Activated CD8-positive, alpha-beta memory T cell treated with anti-CD3 and anti-CD28 coated beads, Interleukin-2, amount 50 U/mL, for 48 hours (primary cell): ENCODE data around the gene ELMOD1.

Source experiments
- DNase-seq: peaks from one replicate; pipeline ENCODE4 v3.0.0-alpha.2; 2020

Gene ELMOD1

DNA sequence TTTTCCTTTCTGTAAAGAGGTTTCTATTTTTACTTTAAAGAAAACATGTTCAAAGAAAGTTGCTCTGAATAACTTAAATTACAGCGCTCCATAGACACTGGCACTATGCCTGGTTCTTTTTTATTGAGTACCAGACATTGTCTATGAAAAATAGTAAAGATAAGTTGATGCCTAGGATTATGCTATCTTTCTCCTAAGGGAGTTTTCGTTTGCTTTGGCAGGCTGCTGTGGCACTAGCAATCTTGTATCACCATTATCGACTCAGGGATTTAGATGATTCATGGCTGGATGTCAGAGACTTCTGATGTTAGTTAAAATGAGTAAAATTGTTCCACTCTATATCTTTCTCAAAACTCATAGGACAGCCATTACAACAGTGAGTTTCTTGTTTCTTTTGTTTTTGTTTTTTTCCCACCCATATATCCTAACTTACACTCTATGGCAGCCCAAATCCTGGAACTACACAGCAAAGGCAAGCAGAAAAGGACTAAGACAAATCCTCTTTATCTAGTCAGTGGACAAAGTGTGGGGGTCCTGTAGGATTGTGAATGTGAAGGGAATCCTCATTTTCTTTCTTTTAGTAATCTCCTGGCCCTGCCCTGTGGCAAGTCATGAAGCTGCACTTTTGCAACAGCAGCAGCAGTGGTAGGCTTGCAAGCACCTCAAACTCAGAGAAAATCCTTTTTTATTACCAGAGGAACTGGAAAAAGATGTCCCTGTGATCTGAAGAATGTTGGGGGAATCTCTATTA is 100.2 kb downstream of the ELMOD1 start:
- no peak for DNase-seq

DNA sequence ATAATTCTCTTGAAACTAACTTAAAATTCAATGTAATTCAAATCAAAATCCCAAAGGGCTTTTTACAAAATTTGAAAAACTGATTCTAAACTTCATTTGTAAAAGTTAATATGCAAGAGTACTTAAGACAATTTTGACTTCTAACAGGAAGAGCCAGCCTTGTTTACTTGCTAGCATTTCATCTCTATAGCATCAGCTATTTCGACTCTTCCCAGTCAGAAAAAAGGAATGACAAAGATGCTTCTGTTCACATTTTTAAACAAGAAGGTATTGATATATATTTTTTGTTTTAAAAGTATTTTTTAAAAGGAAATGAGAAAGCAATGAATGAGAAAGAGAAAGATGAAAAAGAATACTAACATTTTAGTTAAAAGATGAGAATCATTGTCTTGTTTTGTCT is 104.5 kb downstream of the ELMOD1 start:
- no peak for DNase-seq

DNA sequence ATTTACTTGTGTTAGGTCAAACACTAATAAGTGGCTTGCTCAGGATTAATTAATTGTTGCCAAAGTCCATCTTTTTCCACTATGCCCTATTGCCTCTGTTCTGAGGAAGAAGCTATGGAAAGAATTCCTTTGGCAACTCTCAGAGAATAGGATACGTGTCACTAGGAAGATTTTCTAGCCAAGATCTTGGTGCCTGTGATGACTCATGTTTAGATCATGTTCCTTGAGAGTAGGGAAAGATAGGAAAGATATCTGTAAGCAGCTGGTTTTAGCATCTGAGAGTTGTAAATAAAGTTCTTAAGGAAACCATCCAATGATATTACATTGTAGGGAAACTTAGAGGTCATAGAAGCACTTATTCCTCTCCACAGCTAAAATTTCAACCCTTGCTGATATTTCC is 105.2 kb downstream of the ELMOD1 start:
- DNase-seq = no peak

DNA sequence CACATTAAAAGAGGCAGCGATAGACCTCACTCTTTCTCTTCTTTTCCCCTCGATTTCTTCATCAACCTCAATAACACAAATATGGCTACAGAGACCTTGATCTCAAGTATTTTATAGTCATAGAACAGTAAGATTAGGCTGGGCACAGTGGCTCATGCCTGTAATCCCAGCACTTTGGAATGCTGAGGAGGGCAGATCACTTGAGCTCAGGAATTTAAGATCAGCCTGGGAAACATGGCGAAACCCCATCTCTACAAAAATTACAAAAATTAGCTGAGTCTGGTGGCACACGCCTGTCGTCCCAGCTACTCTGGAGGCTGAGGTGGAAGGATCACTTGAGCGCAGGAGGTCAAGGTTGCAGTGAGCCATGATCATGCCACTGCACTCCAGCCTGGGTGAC is 106.3 kb downstream of the ELMOD1 start:
- DNase-seq = no peak

DNA sequence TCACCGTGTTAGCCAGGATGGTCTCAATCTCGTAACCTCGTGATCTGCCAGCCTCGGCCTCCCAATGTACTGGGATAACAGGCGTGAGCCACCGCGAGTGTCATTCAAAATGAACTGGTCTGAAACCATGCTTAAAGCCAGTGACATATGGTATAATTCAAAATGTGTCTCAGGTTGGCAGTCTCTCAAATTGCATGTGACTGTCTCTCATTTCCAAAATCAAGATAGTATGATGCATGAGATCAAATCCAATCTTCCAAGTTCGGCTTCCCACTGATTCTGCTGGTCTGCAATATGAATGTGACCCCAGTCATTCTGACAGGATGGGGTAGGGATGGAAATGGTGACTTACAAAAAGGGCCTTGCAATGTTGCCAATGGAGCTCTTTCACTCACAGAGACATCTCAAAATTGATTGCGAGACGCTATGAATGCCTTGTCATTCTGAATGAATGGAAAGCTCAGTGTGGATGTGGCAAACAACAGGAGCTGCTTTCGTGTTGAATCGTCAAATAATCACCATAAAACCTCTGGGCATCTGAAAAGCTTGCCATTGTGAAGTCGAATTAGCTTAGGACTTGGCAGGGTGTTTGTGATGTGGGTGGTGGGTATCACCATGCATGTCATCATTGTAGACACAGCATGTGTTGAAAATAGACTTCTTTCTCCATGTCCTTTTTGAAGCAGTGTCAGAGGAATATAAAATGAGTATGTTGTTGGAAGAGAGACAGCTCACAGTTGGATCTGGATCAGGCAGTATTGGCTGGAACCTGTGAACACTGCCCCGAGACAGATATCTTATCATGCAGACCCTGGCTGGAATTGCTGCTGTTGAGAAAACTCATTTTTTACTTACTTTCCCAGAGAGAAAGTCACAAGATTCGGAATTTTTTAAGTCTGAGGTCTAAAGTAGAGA is 108.7 kb downstream of the ELMOD1 start:
- no peak for DNase-seq

DNA sequence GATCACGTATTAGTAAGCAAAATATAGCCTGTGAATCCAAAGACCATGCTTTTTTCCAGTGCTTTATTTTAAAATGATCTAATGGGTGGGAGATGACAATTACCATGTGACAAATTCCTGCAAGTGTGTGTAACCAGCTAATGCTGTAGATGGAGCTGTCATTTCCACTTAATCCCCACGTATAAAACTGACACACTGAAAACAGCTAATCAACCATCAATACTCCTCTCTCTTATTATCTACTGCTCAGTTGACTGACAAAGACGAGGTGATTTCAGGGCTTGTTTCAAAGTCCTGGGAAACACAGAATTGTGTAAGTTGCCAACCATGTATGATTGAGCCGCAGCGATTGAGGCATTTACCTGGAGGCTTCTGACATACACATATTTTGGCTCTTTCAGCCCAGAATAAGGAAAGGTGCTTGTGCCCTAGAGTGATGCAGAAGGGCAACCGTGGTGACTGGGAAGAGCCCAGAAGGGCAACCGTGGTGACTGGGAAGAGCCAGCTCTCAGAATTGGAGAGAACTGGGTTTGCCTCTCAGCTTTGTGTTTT is 111.2 kb downstream of the ELMOD1 start:
- no peak for DNase-seq

DNA sequence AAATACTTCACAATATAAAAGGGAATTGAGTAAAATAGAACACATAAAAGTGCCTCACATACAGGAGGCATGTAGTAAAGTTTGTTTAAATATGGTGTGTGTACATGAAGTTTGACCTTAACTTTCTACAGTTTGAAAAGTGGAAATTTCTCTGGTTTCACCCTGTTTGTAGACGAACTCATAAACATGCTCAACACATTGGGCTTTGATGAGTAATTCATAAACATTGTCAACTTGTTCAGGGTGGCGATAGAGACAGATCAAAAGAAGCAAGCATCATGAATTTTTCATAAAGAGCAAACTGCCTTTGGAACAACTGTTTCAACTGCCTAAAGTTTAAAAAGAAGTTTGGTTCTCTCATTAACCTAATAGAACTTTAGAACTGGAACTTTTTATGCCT is 111.8 kb downstream of the ELMOD1 start:
- DNase-seq = no peak

DNA sequence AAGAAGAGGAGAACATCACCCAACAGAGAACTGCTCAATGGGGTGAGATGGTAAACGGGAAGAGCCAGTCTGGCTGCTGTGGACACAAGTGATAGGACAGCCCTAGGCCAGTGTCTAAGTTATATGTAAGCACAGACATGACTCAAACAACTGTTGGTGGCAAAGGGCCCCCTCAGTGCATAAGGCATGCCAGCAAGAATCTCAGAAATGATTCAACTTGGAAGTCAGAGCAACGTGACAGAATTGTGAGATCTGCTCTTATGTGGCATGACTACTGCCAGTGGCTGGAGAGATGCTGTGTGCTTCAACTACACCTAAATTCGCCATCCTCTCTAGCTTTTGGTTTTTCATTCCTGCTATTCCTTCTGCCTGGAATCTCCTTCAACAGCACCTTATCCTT is 113.5 kb downstream of the ELMOD1 start:
- DNase-seq = no peak

DNA sequence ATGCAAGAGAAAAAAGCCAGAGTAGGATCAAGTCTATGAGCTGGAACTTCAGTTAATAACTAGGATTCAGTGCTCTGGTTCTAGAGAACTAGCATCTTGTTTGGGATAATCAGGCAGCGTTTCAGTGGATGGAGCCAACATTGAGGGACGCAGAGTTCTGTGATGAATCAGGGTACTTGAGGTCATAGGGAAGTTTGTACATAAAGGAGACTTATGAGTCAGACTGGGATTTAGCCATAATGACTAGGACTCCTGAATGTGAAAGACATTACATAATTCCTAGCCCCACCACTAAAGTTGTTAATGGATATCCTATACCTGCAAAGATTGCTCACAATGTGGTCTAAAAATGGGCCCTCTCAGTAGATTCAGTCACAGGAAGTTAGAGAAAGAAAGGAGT is 114.1 kb downstream of the ELMOD1 start:
- DNase-seq = no peak

DNA sequence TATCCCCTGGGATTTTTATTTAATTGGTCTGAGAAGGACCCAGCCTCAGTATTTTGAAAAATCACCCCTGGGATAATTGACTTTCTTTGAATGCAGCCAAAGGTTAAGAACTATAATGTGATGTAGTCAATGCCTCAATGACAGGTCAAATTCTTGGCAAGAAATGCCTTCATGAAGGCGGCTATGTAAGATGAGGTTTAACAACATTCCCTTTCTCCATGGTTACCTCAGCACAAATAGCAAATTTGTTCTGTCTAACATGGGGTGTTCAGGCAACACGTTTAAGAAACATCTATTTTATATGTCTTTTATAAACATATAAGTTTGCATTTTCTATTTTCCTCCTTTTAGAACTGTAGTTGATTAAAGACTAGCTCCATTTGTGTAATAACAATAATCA is 115.6 kb downstream of the ELMOD1 start:
- DNase-seq = no peak

DNA sequence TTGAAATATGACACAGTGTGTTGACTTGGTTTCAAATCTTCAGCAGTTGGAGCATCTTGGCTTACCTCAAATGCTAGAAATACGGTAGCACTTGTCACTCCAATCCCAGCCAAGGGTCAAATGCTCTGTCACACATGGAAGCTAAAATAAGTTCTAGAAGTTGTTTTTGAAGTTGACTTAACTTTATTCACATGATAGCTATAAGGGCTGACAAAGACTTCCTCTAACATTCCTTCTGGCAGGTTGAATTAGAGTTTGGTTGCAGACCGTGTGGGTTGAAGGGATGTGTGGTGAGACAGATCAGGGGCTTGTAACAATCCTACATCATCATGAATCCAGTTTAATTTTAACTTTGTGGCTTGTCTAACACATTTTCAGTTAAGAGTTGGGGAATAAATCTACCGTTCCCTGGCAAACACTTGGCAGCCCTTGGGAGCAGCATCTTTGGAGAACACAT is 116.3 kb downstream of the ELMOD1 start:
- no peak for DNase-seq

DNA sequence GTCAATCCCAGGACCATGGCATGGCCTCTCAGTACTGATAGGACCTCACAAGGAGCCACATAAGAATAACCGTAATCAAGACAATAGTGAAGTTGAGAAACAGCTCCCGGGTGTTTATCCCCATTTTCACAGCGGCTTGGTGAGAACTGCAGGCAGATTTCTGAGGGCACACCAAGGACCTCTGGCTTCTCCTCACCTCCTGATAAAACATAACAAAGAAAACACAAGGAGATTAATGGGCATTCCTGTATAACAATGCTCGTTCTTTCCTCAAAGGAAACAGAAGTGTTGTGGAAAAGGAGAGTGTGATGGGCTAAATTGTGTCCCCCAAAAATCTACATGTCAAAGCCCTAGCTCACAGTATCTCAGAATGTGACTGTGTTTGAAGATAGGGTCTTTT is 116.9 kb downstream of the ELMOD1 start:
- DNase-seq = no peak

DNA sequence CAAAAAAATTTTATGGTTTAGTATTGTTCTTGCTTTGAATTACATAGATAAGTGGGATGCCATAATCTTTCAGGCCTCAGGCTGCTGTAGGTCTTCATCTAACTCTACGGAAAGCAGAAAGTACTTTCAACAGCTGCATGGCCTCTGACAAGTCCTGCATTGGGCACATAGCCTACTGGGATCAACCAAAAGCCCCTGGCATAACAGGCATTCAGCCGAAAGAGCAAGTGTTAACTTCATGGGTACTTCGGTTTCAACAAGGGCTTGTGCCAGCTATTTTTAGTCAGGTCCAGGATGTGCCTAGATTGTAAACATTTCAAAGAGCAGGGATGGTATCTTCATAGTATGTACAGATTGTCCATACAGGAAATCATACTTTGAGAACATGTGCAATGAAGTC is 117.8 kb downstream of the ELMOD1 start:
- no peak for DNase-seq

DNA sequence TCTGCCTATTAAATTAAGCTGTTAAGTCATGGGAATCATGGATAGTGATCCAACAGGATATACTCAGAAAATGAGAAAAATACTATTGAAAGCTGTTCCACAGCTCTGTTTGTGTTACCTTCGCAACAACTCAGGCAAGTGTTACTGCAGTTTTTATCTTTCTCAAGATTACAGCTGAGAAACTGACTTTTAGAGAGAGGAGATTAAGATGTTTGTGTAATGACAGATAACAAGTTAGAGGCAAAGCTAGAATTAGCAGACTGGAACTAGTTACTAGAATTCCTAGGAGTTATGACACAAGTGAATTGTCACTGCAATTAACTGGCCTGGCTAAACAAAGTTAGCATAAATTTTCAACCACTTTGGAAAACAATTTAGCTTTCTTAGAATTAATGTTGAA is 119.4 kb downstream of the ELMOD1 start:
- DNase-seq = no peak

DNA sequence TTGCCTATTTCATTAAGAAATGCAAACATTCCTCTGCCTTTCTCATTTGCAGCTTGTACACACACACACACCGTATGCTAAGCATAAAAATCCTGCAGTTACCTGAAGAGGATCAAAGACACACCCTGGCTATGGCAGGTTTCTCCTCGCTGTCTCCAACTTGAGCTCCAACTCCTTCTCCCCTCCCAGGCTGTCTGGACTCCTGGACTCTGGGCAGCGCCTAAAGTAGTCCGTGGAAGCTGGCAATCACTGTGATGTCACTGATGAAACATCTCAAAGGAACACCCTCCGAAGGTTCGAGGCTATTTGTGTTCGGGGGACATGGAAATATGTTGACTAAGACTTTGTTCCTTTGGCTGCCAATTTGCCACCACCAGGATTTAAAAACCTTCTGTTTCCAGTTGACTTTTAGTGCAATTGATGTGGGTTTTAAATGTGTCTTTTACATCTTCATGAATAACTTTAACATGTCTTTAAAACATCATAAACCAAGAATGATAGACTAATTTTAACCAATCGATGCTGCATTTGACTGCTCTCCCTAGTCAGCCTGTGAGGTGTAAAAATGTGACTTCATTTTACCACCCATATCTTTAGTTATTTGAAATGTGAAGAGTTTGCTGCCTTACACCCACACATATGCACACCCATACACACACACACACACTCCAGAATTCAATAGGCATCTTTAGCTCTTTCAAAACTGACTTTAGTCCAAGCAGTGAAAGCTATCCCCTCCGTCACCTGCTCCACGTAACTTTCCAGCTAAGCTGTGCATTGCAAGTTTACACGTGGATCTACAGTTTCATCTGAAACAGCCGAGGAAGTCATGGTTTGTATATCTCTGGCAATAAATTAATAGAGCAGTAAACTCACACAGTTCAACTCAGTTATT is 121.2 kb downstream of the ELMOD1 start, which contains the start of gene SLN:
TSS of gene SLN (minus strand) at position 196 of the 895 bp plus-strand sequence.
- DNase-seq = no peak

DNA sequence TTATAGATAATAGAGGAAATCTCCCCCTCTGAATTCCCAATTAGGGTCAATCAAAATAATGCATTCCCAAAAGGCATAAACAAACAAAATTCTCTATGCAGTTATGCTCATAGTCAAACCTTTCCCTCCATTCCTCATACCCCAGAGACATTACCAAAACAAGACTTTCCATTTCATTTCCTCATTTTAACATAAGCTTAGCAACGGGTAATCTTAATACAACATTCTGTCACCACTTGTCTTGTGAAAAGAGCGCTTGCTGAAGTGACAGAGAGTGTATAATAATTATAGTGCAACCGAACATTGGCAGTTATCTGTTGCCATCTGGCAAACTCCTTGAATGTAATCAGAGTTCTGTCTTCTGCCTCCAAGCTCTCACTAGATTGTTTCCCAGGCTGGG is 122.1 kb downstream of the ELMOD1 start:
- DNase-seq = no peak
